Kidney (tissue), 14 donors: ENCODE results near the gene CHST10. TPM values are rescaled to one million over a fixed set of nuclear protein-coding genes. Genes with fewer than 3 reads are reported as not detected.
A peak's percentile ranks its signal among the peaks of the same experiment; 100 is the strongest.

Experiments used
- DNase-seq, 5 donors: peaks; one replicate each; pipeline ENCODE4 v3.0.0-alpha.2; 2013 to 2020
- FAIRE-seq: peaks from 2 replicates; lab custom pipeline; 2012; peaks lifted over from hg19 to GRCh38; lab: Jason Lieb, UNC
- H3K27ac ChIP-seq, 2 donors: one replicate each; pipeline ENCODE4 v1.7.0; 2013; ENCODE audit warnings: low read depth in 2 of 2, low read length in 2 of 2, inconsistent platforms in 1 of 2
- H3K27me3 ChIP-seq: one replicate; pipeline ENCODE4 v1.7.1; 2013; ENCODE audit warnings: low read length, inconsistent platforms; ENCODE audit not compliant: control insufficient read depth, insufficient read depth
- H3K36me3 ChIP-seq, 3 donors: one replicate each; pipeline versions ENCODE4 v1.7.0 to v1.7.1; 2013; ENCODE audit warnings: low read length in 3 of 3, control low read depth in 1 of 3, inconsistent platforms in 1 of 3; ENCODE audit not compliant: insufficient read depth in 3 of 3, control insufficient read depth in 2 of 3
- H3K4me1 ChIP-seq, 3 donors: one replicate each; pipeline versions ENCODE4 v1.7.0 to v1.7.1; 2013; ENCODE audit warnings: low read length in 3 of 3, inconsistent platforms in 1 of 3, low read depth in 1 of 3; ENCODE audit not compliant: control insufficient read depth in 2 of 3, insufficient read depth in 2 of 3
- H3K4me3 ChIP-seq, 3 donors: one replicate each; pipeline versions ENCODE4 v1.7.0 to v1.8.1; 2013; ENCODE audit warnings: low read length in 3 of 3, control low read depth in 1 of 3, inconsistent platforms in 1 of 3
- H3K9ac ChIP-seq, 3 donors: one replicate each; pipeline versions ENCODE4 v1.7.0 to v1.7.1; 2013; ENCODE audit warnings: low read length in 3 of 3, control low read depth in 1 of 3, inconsistent platforms in 1 of 3
- H3K9me3 ChIP-seq, 3 donors: one replicate each; pipeline versions ENCODE4 v1.7.0 to v1.7.1; 2013; ENCODE audit warnings: low read length in 3 of 3, control low read depth in 1 of 3, inconsistent platforms in 1 of 3; ENCODE audit not compliant: control insufficient read depth in 2 of 3, insufficient read depth in 1 of 3
- intact Hi-C: fragments of 100-400 bp; cut with DNase I; formaldehyde crosslinking; loops from one replicate; pipeline ENCODE4 v1.11.1; 2022
- polyA plus RNA-seq: library from polyadenylated mRNA; stranded (reverse); fragments of 350-450 nt; fragmentation: Illumina TruSeq; extraction: RNeasy Lipid Tissue Mini Kit (QIAGEN cat#74804); gene quantifications from one replicate; pipeline ENCODE4 v1.2.3, GENCODE V29; 2014; ENCODE audit warnings: low read depth, low replicate concordance; ENCODE audit not compliant: insufficient read depth
- total RNA-seq: library from RNA; stranded (reverse); fragmentation: NEBNext Ultra II Directional; extraction: Animal tissue kit (Norgen Biotek cat#: 25700); gene quantifications from one replicate; pipeline ENCODE4 v1.2.1, GENCODE V29; 2021
- TF ChIP-seq, protein P1 (sequence below): IDR thresholded peaks from 3 replicates; pipeline ENCODE4 v1.5.1; 2012; ENCODE audit warnings: mild to moderate bottlenecking, moderate library complexity, borderline replicate concordance; ENCODE audit not compliant: insufficient read depth; ENCODE audit errors: extremely low read depth
- donor health status: control.
- donor health status: control.
- donor health status: control.
- donor health status: control.
- donor health status: control.
- donor health status: DM: yes; HTN: yes; CAD: no.
- donor health status: Normal renal cell carcinoma (clear cell type).

The CHST10 gene
- total and polyA plus RNA-seq, 2 donors from 2014 or later = 6.2 to 7.1 TPM

DNA sequence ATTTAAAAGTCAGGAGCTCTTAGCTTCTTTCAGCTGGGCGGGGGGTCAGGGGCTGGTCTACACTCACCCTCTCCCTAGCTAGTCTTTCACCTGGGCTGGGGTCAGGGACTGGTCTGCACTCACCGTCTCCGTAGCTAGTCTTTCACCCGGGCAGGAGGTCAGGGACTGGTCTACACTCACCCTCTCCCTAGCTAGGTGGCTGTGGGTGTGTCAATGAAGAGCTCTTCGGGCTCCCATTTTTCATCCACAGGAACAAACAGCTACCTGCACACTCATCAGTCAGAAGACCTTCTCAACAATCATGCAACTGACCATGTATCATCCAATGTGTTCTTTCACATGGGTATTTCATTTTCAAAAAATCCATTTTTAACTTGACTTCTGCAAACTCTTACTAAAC lies 8.0 kb downstream of the CHST10 start:
- intact Hi-C loops = no loop called here
- FAIRE-seq (no peak), DNase-seq (no peak)
- H3K9me3 ChIP-seq = no peaks in the 10 kb centered on the region
- H3K36me3 ChIP-seq = peaks cover 0 to 2% (median 0%) of the 10 kb centered on the region in 3 donors
- H3K4me3 ChIP-seq = no peak overlapping the region
- no peak overlapping the region for H3K27ac ChIP-seq
- no peaks in the 10 kb centered on the region for H3K27me3 ChIP-seq
- H3K9ac ChIP-seq = no peak overlapping the region
- no peaks in the 10 kb centered on the region for H3K4me1 ChIP-seq
- TF ChIP-seq, protein P1, sequence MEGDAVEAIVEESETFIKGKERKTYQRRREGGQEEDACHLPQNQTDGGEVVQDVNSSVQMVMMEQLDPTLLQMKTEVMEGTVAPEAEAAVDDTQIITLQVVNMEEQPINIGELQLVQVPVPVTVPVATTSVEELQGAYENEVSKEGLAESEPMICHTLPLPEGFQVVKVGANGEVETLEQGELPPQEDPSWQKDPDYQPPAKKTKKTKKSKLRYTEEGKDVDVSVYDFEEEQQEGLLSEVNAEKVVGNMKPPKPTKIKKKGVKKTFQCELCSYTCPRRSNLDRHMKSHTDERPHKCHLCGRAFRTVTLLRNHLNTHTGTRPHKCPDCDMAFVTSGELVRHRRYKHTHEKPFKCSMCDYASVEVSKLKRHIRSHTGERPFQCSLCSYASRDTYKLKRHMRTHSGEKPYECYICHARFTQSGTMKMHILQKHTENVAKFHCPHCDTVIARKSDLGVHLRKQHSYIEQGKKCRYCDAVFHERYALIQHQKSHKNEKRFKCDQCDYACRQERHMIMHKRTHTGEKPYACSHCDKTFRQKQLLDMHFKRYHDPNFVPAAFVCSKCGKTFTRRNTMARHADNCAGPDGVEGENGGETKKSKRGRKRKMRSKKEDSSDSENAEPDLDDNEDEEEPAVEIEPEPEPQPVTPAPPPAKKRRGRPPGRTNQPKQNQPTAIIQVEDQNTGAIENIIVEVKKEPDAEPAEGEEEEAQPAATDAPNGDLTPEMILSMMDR = no peak

DNA sequence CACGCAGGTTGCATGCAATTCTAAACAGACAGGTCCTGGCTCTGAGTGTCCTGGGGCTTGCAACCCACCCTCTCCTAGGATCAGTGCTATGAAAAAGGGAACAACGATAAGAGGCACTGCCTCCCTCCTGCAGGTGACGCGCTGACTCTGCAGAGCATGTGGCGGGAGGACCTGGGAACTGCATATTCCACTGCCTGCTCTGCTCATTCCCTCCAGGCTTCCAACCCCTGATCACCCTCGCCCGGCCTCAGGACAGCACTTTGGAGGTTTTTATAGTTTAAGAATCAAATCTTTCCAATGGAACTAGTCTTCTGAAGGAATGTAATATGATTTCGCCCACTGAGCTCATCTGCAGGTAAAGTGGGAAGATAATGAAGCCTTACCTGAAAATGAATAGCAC lies 8.5 kb downstream of the CHST10 start:
- FAIRE-seq = no peak
- Histone ChIP-seq H3K9ac (no peak overlapping the region), H3K4me1 (no peaks in the 10 kb centered on the region), H3K36me3 (peaks cover 0 to 2% (median 0%) of the 10 kb centered on the region in 3 donors), H3K4me3 (no peak overlapping the region), H3K27me3 (no peaks in the 10 kb centered on the region), H3K27ac (no peak overlapping the region), H3K9me3 (no peaks in the 10 kb centered on the region)
- TF ChIP-seq, protein P1 = no peak
- intact Hi-C loops = no loop called here
- peak in 1 of 5 donors; percentile 21 for DNase-seq

DNA sequence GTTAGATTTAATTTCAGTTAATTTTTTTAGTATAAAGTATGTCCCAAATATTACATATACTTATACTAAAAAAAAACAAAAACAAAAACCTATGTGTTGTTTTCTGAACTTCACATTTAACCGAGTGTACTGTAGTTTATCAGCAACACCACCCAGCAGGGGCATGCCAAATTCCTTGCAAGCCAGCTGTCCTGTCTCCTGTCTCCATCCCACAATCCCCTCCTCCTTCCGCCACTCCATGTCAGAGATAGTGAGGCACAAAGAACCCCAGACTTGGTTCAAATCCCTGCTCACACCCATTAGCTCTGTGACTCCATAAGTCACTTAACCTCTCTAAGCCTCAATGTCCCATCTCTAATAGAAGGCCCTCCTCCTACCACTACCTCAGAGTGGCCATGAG lies 9.4 kb downstream of the CHST10 start:
- DNase-seq = no peak
- intact Hi-C loops = no loop called here
- no peak overlapping the region for H3K9ac ChIP-seq
- TF ChIP-seq, protein P1 = no peak
- H3K4me3 ChIP-seq = no peak overlapping the region
- peaks cover 0 to 2% (median 0%) of the 10 kb centered on the region in 3 donors for H3K36me3 ChIP-seq
- no peaks in the 10 kb centered on the region for H3K27me3 ChIP-seq
- H3K9me3 ChIP-seq = no peaks in the 10 kb centered on the region
- FAIRE-seq = no peak
- H3K4me1 ChIP-seq = no peaks in the 10 kb centered on the region
- no peak overlapping the region for H3K27ac ChIP-seq

DNA sequence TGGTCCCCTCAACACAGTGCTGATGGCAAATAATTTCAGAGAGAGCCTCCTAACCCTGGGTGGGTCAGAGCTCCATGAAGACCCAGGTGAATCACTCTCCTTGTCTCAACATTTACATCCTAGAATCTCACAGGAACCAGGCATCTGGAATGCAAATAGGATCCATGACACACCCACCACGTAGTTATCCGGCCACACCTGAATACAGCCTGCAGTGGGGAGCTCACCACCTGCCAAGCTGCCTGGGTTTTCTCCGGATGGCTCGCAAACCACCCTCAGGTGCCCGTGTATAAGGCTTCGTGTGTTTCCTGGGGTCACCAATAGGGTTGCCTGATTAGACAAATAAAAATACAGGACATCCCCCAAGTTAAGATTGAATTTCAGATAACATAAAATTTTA lies 9.9 kb downstream of the CHST10 start:
- no peak for DNase-seq
- Histone ChIP-seq H3K9ac (no peak overlapping the region), H3K27ac (no peak overlapping the region), H3K4me3 (no peak overlapping the region), H3K36me3 (peaks cover 0 to 2% (median 0%) of the 10 kb centered on the region in 3 donors), H3K9me3 (no peaks in the 10 kb centered on the region), H3K27me3 (no peaks in the 10 kb centered on the region), H3K4me1 (no peaks in the 10 kb centered on the region)
- intact Hi-C loops = no loop called here
- FAIRE-seq = no peak
- TF ChIP-seq, protein P1 = no peak
